Mononuclear cell (primary cell): ENCODE measurements around the gene PROZ. TPM values are rescaled to one million over a fixed set of nuclear protein-coding genes. Genes with fewer than 3 reads are reported as not detected.
"Not testable (repeated sequence)": the region's sequence is repeated elsewhere in the genome, so short reads cannot be mapped to it uniquely, and the experiment has no call there.

Experiments
- H3K27me3 ChIP-seq: 2 replicates; pipeline ENCODE4 v1.6.0; 2011; ENCODE audit warnings: low read length, control low read depth; ENCODE audit not compliant: insufficient read depth
- H3K4me1 ChIP-seq: 2 replicates; pipeline ENCODE4 v1.5.1; 2011; ENCODE audit warnings: mild to moderate bottlenecking, low read length, control low read depth; ENCODE audit not compliant: insufficient read depth
- H3K4me3 ChIP-seq: 2 replicates; pipeline ENCODE4 v1.5.1; 2011; ENCODE audit warnings: mild to moderate bottlenecking, low read length, moderate library complexity
- H3K9me3 ChIP-seq: 2 replicates; pipeline ENCODE4 v1.5.1; 2011; ENCODE audit warnings: low read depth, mild to moderate bottlenecking, control low read depth, low read length
- total RNA-seq: library from RNA; depleted of rRNA; stranded (reverse); fragments of >200 nt; gene quantifications from one replicate; pipeline ENCODE4 v1.2.3, GENCODE V29; 2012

PROZ gene
- total RNA-seq, 1 donor = 0.10 TPM

- Histone ChIP-seq H3K27me3 (peaks cover 13% of the 10 kb centered on the region), H3K4me3 (no peak overlapping the region), H3K9me3 (no peaks in the 10 kb centered on the region), H3K4me1 (peaks cover 23% of the 10 kb centered on the region)
Measured at GRCh38 chr13:113155982-113156655, 2.3 kb upstream of the PROZ start.

GRCh38 chr13:113157206-113157928, 1.1 kb upstream of the PROZ start:
- peaks cover 22% of the 10 kb centered on the region for H3K4me1 ChIP-seq
- no peaks in the 10 kb centered on the region for H3K9me3 ChIP-seq
- peaks cover 6% of the 10 kb centered on the region for H3K27me3 ChIP-seq
- H3K4me3 ChIP-seq = no peak overlapping the region

- Histone ChIP-seq H3K4me1 (peaks cover 9% of the 10 kb centered on the region), H3K4me3 (no peak overlapping the region), H3K27me3 (no peaks in the 10 kb centered on the region), H3K9me3 (no peaks in the 10 kb centered on the region)
Measured at GRCh38 chr13:113158946-113159345, 498 bp downstream of the PROZ start.

- Histone ChIP-seq H3K4me3 (no peak overlapping the region), H3K9me3 (no peaks in the 10 kb centered on the region), H3K4me1 (peaks cover 5% of the 10 kb centered on the region), H3K27me3 (no peaks in the 10 kb centered on the region)
Measured at GRCh38 chr13:113159701-113160100, 1.3 kb downstream of the PROZ start.

- no peaks in the 10 kb centered on the region for H3K9me3 ChIP-seq
- peaks cover 5% of the 10 kb centered on the region for H3K4me1 ChIP-seq
- H3K4me3 ChIP-seq = no peak overlapping the region
- no peaks in the 10 kb centered on the region for H3K27me3 ChIP-seq
Measured at GRCh38 chr13:113160983-113161382, 2.5 kb downstream of the PROZ start.

- Histone ChIP-seq H3K4me3 (no peak overlapping the region), H3K9me3 (no peaks in the 10 kb centered on the region), H3K27me3 (no peaks in the 10 kb centered on the region), H3K4me1 (peaks cover 5% of the 10 kb centered on the region)
Measured at GRCh38 chr13:113161433-113161832, 3.0 kb downstream of the PROZ start.

GRCh38 chr13:113161975-113162374, 3.5 kb downstream of the PROZ start:
- H3K4me1 ChIP-seq, H3K27me3 ChIP-seq, H3K9me3 ChIP-seq, H3K4me3 ChIP-seq: not testable (repeated sequence)

GRCh38 chr13:113162783-113163685, 4.6 kb downstream of the PROZ start:
- no peaks in the 10 kb centered on the region for H3K9me3 ChIP-seq
- no peak overlapping the region for H3K4me3 ChIP-seq
- peaks cover 5% of the 10 kb centered on the region for H3K4me1 ChIP-seq
- no peaks in the 10 kb centered on the region for H3K27me3 ChIP-seq

GRCh38 chr13:113164492-113164891, 6.0 kb downstream of the PROZ start:
- Histone ChIP-seq H3K9me3 (no peaks in the 10 kb centered on the region), H3K4me1 (peaks cover 5% of the 10 kb centered on the region), H3K27me3 (no peaks in the 10 kb centered on the region), H3K4me3 (no peak overlapping the region)

- H3K4me3 ChIP-seq = no peak overlapping the region
- H3K9me3 ChIP-seq = no peaks in the 10 kb centered on the region
- peaks cover 11% of the 10 kb centered on the region for H3K4me1 ChIP-seq
- no peaks in the 10 kb centered on the region for H3K27me3 ChIP-seq
Measured at GRCh38 chr13:113166266-113166665, 7.8 kb downstream of the PROZ start.

- Histone ChIP-seq H3K4me1 (peaks cover 9% of the 10 kb centered on the region), H3K4me3 (no peak overlapping the region), H3K9me3 (no peaks in the 10 kb centered on the region), H3K27me3 (no peaks in the 10 kb centered on the region)
Measured at GRCh38 chr13:113166681-113167080, 8.2 kb downstream of the PROZ start.

- Histone ChIP-seq H3K4me1 (peaks cover 9% of the 10 kb centered on the region), H3K4me3 (no peak overlapping the region), H3K27me3 (no peaks in the 10 kb centered on the region), H3K9me3 (no peaks in the 10 kb centered on the region)
Measured at GRCh38 chr13:113167155-113167554, 8.7 kb downstream of the PROZ start.

- Histone ChIP-seq H3K4me3 (no peak overlapping the region), H3K4me1 (peaks cover 9% of the 10 kb centered on the region), H3K27me3 (no peaks in the 10 kb centered on the region), H3K9me3 (no peaks in the 10 kb centered on the region)
Measured at GRCh38 chr13:113167575-113167974, 9.1 kb downstream of the PROZ start.

GRCh38 chr13:113168211-113168610, 9.8 kb downstream of the PROZ start:
- Histone ChIP-seq H3K4me1 (peaks cover 9% of the 10 kb centered on the region), H3K27me3 (no peaks in the 10 kb centered on the region), H3K4me3 (no peak overlapping the region), H3K9me3 (no peaks in the 10 kb centered on the region)
